ENCODE data around the gene PMM2. TPM values are rescaled to one million over a fixed set of nuclear protein-coding genes. Genes with fewer than 3 reads are reported as not detected.

Gene PMM2
- total RNA-seq, 1 donor from 2014 or later: 26.5 TPM

DNA sequence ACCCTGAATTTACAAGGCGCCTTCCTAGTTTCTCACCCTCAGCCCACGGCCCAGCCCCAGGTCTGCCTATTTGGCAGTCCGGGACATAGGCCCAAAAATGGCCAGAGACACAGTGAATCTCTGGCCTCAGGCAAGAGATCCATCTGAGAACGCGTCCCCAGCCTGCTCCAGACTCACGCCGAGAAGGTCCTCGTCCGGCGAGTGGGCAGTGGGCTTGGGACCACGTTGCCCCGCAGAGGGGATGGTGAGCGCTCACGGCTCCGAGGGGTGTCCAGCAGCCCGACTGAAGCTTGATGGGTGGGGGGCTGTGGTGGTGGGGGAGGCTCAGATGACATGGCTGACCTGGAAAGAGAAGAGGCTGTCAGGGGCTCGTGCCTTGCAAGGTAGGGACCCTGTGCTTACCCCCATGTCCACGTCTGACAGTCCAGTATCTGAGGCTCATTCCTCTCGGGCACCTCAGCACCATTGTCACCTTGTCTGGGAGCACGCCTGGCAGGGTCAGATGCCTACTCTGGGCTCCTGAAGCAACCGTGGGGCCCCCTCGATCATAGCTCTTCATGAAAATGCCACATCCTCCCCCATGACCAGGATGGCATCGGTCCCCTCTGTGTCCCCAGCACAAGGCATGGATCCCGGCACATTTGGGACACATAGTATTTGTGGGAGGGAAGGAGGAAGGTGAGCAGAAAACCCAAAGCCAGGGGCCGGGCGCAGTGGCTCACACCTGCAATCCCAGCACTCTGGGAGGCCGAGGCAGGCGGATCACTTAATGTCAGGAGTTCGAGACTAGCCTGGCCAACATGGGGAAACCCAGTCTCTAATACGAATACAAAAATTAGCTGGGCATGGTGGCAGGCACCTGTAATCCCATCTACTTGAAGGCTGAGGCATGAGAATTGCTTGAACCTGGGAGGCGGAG is 61.6 kb downstream of the PMM2 start:
- TF ChIP-seq, protein P1, sequence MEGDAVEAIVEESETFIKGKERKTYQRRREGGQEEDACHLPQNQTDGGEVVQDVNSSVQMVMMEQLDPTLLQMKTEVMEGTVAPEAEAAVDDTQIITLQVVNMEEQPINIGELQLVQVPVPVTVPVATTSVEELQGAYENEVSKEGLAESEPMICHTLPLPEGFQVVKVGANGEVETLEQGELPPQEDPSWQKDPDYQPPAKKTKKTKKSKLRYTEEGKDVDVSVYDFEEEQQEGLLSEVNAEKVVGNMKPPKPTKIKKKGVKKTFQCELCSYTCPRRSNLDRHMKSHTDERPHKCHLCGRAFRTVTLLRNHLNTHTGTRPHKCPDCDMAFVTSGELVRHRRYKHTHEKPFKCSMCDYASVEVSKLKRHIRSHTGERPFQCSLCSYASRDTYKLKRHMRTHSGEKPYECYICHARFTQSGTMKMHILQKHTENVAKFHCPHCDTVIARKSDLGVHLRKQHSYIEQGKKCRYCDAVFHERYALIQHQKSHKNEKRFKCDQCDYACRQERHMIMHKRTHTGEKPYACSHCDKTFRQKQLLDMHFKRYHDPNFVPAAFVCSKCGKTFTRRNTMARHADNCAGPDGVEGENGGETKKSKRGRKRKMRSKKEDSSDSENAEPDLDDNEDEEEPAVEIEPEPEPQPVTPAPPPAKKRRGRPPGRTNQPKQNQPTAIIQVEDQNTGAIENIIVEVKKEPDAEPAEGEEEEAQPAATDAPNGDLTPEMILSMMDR (IDR thresholded peaks at IDR 0.05; ENCODE audit: unreplicated experiment): no peak
- peak overlapping the region; percentile 52 for H3K27ac Mint-ChIP-seq
- DNase-seq (ENCODE audit: low spot score, unreplicated experiment): no peak
- no peaks in the 10 kb centered on the region for H3K9me3 Mint-ChIP-seq (ENCODE audit: low read depth)
- H3K4me3 Mint-ChIP-seq (ENCODE audit: low read depth): no peak overlapping the region
- H3K27me3 Mint-ChIP-seq: no peaks in the 10 kb centered on the region
- H3K36me3 Mint-ChIP-seq (ENCODE audit: insufficient read depth): peaks cover 10% of the 10 kb centered on the region
- H3K4me1 Mint-ChIP-seq (ENCODE audit: low read depth): peaks cover 24% of the 10 kb centered on the region

- no peak for DNase-seq (ENCODE audit: low spot score, unreplicated experiment)
- TF ChIP-seq, protein P1 (IDR thresholded peaks at IDR 0.05; ENCODE audit: unreplicated experiment): no peak
- H3K9me3 Mint-ChIP-seq (ENCODE audit: low read depth): no peaks in the 10 kb centered on the region
- H3K4me3 Mint-ChIP-seq (ENCODE audit: low read depth): no peak overlapping the region
- H3K4me1 Mint-ChIP-seq (ENCODE audit: low read depth): peaks cover 30% of the 10 kb centered on the region
- no peaks in the 10 kb centered on the region for H3K27me3 Mint-ChIP-seq
- H3K27ac Mint-ChIP-seq: peak overlapping the region; percentile 64
- peaks cover 7% of the 10 kb centered on the region for H3K36me3 Mint-ChIP-seq (ENCODE audit: insufficient read depth)
These were observed 62.6 kb downstream of the PMM2 start for GRCh38 chr16:8859913-8860881.

DNA sequence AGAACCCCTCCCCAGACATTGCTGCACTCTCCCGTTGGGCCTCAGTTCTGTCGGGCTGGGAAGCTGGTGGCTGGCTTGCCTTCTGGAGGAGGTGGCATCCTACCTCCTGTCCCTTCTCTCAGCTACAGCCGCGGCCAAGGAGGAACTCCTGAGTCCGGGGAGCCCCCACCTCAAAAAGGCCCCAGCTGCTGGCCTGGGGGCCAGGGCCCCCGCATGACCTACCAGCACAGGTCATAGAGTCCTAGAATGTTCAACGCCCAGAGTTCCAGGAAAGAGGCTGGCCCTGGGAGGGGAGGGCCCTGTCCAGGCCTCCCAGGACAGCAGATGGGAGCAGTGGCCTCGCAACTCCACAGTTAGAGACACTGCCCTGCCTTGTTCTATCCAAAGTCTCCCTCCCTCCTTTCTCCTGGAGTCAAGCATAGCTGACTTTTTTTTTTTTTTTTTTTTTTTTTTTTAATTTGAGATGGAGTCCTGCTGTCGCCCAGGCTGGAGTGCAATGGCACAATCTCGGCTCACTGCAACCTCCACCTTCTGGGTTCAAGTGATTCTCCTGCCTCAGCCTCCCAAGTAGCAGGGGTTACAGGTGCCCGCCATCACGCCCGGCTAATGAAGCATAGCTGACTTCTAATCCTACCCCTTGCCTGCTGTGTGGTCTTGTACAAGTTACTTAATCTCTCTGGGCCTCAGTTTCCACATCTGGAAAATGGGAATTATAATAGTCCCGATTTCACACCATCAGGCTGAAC is 64.1 kb downstream of the PMM2 start:
- Mint-ChIP-seq H3K27ac (peak overlapping the region; percentile 29), H3K4me3 (ENCODE audit: low read depth) (no peak overlapping the region), H3K27me3 (no peaks in the 10 kb centered on the region), H3K36me3 (ENCODE audit: insufficient read depth) (peaks cover 5% of the 10 kb centered on the region), H3K9me3 (ENCODE audit: low read depth) (no peaks in the 10 kb centered on the region), H3K4me1 (ENCODE audit: low read depth) (peaks cover 42% of the 10 kb centered on the region)
- TF ChIP-seq, protein P1 (IDR thresholded peaks at IDR 0.05; ENCODE audit: unreplicated experiment): no peak
- DNase-seq (ENCODE audit: low spot score, unreplicated experiment): no peak

DNA sequence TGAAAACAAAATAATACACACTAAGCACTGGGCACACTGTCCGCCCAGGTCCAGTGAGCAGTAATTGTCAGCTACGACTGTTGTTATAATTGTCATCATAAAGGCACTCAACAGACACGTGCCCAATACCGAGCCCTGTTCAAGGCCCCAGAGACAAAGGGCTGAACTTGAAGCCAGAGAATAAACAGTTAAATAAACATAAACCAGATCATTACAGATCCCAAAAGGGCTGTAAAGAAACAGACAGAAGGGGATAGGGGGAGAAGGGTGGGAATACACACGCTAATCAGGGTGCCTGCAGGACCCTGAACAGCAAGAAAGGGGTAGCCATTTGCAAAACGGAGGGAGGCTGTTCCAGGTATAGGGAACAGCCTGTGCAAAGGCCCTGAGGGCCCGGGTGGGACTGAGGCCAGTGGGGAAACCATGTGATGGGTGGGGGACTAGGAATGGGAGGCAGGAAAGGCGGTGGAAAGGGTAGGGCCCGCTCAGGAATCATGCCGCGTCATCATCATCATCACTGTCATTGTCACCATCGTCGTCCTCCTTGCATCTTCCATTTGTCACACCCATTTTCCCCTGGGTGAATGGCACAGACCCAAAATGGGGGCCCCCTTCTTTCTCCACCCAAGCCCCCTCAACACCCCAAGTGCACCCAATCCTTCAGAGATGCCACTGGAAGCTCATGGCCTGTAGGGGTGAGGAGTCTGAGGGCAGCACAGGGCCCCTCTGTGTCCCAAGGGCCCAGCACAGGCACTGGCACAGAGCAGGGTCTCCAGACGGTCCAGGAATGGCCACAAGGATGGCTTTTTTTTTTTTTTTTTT is 64.9 kb downstream of the PMM2 start:
- no peak overlapping the region for H3K4me3 Mint-ChIP-seq (ENCODE audit: low read depth)
- DNase-seq (ENCODE audit: low spot score, unreplicated experiment): no peak
- no peaks in the 10 kb centered on the region for H3K9me3 Mint-ChIP-seq (ENCODE audit: low read depth)
- TF ChIP-seq, protein P1 (IDR thresholded peaks at IDR 0.05; ENCODE audit: unreplicated experiment): no peak
- no peaks in the 10 kb centered on the region for H3K27me3 Mint-ChIP-seq
- H3K4me1 Mint-ChIP-seq (ENCODE audit: low read depth): peaks cover 47% of the 10 kb centered on the region
- peaks cover 4% of the 10 kb centered on the region for H3K36me3 Mint-ChIP-seq (ENCODE audit: insufficient read depth)
- peak overlapping the region; percentile 21 for H3K27ac Mint-ChIP-seq
